GM19463 (cell line): ENCODE results near the gene RIN3.
"Not testable (repeated sequence)": the region's sequence is repeated elsewhere in the genome, so short reads cannot be mapped to it uniquely, and the experiment has no call there.

ENCODE experiments used
- ATAC-seq: cut with Tn5 transposase; IDR thresholded peaks from one replicate; pipeline ENCODE4 v1.9.1; 2021; ENCODE audit warnings: mild to moderate bottlenecking, moderate library complexity; ENCODE audit not compliant: unreplicated experiment

RIN3 gene

DNA sequence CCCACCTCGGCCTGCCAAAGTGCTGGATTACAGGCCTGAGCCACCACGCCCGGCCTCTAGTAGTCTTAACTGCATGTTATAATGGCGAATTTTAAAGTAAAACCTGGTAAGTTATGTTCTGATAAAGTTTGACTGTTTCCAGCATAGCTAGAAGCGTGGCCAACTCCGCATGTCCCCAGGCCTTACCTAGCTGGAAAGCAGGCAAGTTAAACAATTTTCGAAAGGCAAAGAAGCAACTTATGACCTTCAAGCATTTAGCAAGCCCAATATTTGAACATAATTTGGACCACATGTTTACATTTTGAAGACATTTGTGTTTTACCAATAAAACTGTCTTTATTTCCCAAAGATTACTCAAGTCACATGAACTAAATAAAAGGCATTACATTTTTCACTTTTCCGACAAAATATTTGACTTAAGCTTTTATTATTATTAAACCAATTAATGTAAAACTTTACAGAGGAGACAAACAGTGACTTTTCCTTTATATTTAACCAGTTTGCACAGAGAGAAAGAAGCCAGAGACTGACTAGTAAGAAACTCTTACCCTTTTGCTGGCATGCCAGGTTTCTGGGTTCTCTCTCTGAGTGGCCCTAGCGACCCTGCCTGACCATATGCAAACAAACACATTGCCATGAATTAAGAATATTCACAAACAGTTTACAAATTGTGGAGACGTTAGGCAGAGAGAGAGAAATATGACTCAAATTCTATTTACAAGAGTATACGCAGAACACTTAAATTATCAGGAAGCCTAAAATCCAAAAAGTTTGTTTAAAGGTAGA, 106.3 kb downstream of the RIN3 start:
- ATAC-seq = no peak

DNA sequence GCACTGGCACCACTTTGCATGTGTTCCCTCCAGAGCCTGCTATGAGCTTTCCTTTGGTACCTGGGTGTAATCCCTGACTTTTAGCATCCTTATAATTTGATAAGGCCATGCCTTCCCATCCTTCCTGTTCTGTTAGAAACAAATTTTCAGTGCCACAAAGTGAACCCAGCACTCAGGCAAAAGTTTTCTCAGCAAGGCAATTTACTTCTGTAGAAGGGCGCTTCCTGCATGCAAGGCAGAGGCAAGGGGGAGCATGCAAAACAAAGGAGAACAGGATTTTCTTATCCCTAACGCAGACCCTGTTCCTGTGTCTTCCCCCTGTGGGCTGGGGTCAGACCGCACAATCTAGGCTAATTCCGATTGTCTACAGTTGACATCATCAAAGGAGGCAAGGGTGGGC, 108.7 kb downstream of the RIN3 start:
- no peak for ATAC-seq

DNA sequence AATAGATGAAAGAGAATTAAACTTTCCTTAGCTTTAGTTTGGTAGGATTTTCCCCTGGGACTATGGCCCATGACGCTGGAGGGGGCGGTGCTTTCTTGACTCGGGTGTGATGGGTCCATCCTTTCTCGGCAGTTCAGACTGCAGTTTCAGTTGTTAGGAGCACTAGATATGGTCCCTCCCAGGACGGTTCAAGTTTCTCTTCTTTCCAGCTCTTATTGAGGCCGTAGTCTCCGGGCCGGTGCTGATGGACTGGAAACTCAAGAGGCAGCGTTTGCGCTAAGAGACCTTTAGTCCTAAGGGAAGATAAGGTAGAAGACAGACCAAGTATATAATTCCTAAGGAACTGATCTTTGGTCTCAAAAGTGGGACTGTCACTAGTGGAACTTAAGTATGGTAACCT, 111.2 kb downstream of the RIN3 start:
- ATAC-seq = no peak

DNA sequence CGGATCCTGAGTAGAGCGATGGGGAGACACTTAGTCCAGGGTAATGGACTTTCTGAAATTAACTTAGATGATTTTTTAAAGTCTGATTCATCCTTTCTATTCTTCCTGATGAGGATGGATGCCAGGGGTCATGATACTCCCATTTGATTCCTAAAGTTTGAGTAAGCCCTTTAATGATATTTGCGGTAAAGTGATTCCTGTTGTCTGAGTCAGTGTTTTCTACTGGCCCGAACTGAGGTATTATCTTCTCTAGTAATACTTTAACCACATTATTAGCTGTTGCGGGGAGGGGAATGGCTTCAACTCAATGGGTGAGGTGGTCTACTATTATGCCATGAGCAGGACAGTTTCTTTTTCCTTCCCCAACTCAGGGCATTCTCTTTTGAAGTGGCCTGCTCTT, 111.6 kb downstream of the RIN3 start:
- no peak for ATAC-seq

DNA sequence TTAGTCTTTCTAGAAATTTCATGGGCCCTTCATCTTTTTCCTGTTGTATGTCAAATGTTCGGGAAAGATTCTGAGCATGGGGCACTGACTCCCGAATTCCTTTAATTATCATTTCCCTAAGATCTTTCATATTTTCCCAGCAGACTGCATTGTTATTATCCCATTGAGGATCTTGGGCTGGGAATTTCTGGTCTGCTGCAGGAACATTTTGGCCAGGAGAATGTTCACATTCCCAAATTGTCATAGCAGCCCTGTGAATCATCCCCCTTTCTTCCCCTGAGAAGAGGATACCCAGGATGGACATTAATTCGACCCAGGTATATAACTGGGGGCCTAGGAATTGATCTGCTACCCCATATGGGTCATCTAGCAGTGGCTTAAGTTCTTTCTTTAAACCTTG, 112.5 kb downstream of the RIN3 start:
- no peak for ATAC-seq

DNA sequence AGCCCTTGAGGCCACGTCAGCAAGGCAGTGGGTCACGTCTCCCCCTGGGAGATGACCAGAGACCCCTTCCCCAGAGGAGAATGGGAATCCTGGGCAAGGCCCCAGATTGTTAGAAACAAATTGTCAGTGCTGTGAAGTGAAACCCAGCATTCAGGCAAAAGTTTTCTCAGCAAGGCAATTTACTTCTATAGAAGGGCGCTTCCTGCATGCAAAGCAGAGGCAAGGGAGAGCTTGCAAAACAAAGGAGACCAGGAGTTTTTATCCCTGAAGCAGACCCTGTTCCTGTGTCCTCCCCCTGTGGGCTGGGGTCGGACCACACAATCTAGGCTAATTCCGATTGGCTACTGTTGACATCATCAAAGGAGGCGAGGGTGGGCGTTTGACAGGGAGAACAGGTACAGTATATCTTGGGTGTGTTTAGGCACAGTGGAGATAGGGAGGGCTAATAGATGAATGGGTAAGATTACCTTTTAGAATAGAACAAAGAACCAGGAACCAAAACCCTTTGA, 114.2 kb downstream of the RIN3 start:
- no peak for ATAC-seq

DNA sequence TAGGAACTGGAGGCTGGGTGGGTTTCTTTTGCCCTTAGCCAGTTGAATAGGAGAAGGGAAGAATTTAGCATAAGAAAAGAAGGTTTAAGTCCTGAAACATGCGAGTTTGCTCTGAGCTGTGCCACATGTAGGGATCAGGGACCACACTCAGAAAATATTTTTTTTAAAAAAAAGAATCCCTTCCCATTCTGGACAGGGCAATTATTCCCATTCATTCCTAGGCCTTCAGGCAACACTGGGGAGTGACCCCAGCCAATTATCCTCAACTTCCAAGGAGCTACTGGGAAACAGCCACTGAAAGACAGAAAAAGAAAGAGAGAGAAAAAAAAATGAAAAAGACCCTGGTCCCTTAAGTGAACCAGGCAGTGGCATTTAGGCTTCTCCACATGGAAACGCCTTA, 115.1 kb downstream of the RIN3 start:
- no peak for ATAC-seq

DNA sequence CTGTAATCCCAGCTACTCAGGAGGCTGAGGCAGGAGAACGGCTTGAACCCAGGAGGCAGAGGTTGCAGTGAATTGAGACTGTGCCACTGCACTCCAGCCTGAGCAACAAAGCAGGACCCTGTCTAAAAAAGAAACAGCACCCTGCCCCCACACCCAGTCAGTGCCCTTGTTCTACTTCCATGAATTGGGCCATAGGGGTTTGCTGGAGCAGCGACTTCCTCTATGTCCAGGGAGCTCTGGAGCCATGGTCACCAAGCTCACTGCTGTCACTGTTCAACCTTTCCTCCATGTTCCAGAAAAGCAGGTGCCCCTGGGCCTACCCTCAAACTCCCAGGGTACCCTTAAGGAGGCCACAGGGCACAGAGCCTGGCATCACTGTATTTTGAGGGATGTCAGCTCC, 116.8 kb downstream of the RIN3 start:
- no peak for ATAC-seq

DNA sequence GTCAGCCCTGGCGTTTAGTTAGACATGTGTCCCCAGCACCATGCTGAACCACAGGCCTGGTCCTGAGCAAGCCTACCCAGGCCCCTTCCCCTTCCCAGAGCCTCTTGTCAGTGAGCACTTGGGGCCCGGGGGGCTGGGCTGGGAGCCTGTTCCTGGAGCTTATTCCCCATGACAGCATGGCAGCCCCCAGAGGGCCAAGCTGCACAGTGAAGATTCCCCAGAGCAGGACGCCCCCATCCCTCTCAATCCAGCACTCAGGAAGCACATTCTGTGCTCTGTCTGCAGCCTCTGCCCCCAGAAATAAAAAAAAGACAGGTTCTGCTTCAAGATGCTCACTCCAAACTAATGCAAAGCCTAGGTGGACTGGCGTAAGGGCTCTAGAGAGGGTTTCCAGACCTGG, 117.5 kb downstream of the RIN3 start:
- ATAC-seq = no peak

DNA sequence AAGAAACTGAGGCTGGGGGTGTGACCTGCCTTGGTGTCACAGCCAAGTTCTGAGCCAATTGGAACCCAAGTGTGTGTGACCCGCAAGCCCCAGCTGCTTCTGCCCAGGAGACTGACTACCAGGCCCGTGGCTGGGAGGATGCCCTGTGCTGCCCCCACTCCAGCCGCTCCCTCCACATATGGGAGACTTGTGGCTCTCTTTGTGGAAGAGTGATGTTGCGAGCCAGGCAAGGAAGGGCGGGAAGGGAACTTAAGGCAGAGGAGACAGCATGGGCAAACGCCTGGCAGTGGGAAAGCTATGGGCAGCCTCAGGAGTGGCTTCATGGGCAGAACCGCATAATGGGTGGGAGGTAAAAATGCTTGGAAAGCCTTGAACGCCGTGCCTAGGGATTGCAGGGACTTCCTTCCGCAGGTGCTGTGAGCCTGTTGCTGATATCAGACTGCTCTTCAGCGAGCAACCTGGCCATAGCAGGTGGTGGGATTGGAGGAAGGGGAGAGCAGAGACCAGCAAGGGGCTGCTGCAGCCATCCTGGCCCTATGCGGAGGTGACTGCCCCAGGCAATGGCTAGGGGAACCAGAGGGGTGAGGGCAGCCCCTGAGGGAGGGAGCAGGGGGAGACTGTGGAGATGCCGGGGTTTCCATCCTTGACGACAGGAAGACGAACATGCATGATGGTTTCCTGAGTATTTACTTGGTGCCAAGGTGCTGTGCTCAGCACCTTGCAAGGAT, 119.1 kb downstream of the RIN3 start:
- no peak for ATAC-seq

DNA sequence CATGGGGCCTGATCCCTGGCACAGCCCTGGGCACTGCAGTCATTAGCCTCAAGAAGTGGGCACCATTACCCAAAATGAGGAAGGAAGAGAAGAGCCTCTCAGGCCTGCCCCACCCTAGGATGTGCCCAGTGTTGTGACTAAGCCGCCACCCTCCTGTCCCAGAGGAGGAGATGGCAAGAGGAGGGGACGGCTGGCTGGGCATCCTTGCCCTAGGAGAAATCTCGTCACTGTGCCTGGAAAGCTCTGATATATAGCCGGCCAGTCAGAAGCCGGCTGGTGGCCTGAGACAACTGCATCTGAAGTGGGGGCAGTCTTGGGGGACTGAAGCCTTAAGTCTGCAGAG, 119.7 kb downstream of the RIN3 start:
- no peak for ATAC-seq

DNA sequence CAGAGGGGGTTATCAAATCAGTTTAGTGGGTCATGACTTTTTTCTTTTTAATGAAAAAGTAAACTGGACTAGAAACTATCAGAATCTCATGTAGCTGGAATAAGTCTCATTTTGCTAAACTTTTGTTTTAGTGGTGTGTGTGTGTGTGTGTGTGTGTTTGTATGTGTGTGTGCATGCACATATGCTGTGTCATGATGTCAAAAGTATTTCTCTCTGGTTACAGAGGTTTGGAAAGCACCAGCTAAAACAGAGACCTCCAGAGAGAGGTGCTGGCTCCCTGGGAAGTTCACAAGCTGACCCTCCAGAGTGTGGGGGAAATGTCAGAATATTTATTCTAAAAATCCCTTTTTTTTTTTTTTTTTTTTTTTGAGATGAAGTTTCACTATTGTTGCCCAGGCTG, 120.1 kb downstream of the RIN3 start:
- ATAC-seq = no peak

DNA sequence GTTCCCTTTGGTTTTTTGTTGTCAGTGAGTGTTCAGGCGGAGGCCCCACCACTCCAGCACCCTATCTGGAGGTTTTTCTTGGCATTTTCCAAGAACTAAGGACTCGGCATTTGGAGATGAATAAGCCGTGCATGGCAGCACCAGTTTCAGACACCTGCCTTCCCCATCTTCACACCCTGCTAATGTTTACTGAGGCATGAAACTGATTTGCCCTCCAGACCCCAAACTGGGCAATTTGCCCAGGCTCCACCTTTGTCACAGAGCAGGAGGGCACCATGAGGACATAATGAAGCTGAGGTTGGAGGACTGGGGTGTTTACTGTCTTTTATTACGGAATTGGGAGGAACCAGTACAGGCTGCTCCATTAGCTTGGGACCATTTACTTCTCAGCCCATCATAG, 121.5 kb downstream of the RIN3 start:
- no peak for ATAC-seq

DNA sequence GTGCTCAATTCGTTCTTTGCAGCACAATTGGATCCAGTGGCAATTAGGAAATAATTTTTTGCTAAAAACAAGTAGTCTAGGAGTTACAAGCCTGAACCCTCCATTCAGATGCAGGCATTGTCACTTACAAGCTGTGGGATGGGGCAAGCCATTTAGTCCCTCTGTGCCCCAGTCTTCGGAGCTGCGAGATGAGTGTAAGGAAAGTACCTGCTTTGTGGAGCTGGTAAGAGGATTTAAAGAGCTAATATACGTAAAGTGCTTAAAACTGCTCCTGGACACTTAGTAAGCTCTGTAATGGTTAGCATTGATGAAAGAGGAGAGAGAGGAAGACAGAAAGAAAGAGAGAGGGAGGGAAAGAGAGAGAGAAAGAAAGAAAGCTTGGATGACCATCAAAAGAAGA, 122.3 kb downstream of the RIN3 start:
- ATAC-seq = no peak

DNA sequence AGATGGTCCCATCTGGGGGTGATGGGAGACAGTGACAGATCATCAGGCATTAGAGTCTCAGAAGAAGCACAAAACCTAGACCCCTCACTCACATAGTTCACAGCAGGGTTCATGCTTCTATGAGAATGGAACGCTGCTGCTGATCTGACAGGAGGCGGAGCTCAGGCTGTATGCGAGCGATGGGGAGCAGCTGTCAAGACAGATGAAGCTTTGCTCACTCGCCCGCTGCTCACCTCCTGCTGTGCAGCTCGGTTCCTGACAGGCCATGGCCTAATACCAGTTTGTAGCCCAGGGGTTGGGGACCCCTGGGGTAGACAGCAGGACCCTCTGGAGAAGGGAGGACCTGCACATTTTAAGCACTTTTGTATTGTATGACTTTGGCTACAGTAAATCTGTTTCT, 123.6 kb downstream of the RIN3 start:
- ATAC-seq = no peak

DNA sequence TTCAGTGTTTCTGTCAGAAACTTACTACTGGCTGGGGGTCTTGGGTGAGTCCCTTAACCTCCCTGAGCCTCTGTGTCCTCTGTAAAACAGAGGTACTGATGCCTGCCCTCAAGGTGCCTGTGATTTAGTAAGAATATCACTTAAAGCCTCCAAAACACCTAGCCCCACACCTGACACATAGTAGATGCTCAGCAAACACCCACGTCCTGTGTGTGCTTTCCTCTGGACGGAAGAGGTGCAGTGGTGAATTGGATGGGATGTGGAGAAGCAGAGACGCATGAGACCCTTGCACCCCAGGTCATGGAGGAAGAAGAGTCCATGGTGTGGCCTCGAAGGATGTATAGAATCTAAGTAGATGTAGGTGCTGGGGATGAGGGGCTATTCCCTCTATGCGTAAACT, 124.3 kb downstream of the RIN3 start:
- no peak for ATAC-seq

DNA sequence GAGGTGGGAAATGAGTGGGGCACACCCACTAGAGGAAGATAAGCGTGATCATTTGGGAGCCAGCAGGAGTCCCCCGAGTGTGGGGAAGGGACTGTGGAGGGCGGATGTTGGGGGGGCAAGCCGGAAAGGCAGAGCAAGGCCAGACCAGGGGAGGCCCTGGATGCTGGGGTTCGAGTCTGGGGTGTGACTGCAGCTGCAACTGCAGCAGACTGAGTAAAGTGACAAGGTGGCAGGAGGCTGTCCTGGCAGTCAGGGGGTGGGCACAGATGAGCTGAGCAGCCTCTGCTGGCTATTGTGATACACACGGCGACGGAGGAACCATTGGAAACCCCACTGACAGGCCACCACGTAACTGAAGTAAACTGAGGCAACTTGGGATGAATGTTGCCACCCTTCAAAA, 124.7 kb downstream of the RIN3 start:
- ATAC-seq = no peak

DNA sequence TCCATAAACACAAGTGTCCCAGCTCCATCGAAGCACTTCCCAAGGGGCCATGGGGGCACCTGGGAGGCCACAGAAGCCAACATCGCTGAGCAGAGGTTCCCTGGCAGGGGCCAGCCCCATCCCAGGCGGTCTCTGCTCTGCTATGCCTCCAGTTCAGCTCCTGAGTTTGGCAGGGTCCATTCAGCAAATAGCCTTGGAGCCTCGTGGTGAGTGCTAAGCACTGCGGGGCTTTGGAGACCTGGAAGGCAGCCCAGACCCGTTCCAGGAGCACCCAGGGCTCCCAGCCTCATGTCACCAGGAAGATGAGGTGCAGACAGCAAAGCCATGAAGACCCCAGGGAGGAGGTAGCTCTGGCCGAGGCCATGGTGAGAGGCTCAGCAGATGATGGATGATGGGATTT, 125.3 kb downstream of the RIN3 start:
- ATAC-seq = no peak

DNA sequence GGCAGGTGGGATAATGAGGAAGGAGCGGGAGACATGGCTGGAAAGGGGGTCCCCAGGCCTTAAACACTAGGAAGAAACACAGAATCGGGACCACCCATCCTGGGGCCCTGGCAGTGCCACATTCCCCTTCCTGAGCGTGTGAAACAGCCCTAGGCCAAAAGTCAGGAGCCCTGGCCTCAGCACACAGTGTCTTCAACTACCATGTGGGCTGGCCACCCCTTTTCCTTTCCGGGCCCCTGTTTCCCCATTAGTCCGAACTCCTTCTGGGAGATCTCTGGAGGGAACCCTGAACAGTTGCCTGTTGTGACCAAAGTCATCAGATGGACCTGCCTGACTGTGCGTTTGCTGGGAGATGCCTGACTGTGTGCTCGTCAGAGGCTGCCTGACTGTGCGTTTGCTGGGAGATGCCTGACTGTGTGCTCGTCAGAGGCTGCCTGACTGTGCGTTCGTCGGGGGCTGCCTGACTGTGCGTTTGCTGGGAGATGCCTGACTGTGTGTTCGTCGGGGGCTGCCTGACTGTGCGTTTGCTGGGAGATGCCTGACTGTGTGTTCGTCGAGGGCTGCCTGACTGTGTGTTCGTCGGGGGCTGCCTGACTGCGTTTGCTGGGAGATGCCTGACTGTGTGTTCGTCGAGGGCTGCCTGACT, 126.0 kb downstream of the RIN3 start:
- not testable (repeated sequence) for ATAC-seq

DNA sequence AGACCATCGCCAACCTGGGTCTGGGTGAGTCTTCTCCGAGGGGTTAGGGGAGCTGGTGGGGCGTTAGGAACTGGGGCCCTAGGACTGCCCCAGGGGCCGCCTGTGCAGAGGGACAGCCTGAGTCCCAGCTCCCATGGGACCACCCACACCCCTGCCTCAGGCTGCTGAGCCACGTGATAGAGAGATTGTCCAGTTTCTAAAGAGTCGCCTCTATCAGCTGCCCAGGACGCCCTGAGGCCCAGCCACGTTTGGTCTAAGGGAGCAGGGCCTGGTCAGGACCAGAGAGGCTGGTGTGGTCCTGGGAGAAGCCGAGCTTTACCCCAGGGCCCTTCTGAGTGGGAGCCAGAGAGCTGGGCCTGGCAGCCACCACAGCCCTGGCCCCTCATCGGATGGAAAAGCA, 127.7 kb downstream of the RIN3 start:
- ATAC-seq = no peak

DNA sequence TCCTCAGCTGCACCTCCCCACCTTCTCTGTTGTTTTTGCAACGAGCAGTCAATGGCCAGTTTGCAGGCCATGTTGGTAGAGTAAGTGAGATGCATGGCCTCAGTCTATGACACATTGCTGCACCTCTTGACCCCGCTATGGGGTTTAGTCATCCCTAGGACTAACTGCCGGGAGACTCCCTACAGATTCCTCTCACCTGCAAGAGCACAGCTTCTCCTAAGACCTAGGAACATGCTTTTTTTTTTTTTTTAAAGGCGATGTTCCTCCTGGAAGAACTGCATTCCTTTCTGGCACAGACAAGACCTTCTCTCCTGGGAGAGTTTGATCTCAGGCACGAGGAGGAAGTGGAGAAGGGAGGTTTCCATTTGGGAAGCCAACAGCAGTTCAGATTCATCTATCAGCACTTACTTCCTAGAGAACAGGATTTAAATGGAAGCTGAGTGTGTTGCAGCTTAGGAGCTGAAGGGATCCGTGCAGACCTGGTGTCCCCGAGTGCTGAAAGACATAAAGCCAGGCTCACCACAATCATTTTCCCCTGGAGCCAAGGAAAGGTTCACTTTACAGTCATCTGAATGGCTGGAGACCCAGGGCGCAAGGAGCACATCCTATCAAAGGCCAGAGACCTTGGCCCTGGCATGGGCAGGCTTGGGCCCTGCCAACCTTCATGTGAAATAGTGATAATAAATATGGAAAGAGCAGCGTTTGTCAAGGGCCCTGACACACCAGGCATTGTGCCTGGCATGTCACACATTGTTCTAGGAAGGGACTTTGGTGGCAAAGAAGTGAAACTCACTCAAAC, 130.8 kb downstream of the RIN3 start:
- no peak for ATAC-seq
